ENCODE measurements around the gene ZNF578.

DNA sequence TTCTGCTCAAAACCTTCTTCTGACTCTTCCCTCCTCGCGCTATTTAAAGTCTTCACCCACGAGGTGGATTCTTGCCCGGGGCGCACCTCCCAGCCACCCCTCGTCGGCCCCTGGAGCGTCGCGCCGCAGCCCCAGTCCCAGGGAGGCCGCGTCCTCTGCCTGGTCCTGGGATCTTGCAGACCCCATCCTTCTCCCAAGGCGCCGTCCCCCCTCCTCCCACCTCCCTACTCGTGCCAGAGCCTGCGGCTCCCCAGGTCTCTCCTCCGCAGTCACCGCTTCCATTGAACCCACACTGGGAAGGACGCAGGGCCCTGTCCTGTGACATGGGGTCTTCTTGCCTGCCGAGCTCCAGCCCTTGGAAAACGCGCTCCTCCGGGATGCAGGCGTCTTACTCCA lies 74.6 kb downstream of the ZNF578 start:
- TF ChIP-seq POLR2A (IDR thresholded peaks at IDR 0.05): no peak
- TF ChIP-seq, protein P1, sequence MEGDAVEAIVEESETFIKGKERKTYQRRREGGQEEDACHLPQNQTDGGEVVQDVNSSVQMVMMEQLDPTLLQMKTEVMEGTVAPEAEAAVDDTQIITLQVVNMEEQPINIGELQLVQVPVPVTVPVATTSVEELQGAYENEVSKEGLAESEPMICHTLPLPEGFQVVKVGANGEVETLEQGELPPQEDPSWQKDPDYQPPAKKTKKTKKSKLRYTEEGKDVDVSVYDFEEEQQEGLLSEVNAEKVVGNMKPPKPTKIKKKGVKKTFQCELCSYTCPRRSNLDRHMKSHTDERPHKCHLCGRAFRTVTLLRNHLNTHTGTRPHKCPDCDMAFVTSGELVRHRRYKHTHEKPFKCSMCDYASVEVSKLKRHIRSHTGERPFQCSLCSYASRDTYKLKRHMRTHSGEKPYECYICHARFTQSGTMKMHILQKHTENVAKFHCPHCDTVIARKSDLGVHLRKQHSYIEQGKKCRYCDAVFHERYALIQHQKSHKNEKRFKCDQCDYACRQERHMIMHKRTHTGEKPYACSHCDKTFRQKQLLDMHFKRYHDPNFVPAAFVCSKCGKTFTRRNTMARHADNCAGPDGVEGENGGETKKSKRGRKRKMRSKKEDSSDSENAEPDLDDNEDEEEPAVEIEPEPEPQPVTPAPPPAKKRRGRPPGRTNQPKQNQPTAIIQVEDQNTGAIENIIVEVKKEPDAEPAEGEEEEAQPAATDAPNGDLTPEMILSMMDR (IDR thresholded peaks at IDR 0.05): no peak

All from ovary (tissue), 3 donors.